GM12892 (cell line): ENCODE measurements around the gene KCNJ5.

Source experiments
- POLR2A ChIP-seq: IDR thresholded peaks from 2 replicates; pipeline ENCODE4 v1.6.1; 2011; ENCODE audit warnings: low read depth, low read length, control low read depth
- POLR2AphosphoS5 ChIP-seq: IDR thresholded peaks from 2 replicates; pipeline ENCODE4 v1.6.1; 2011; ENCODE audit warnings: low read depth, low read length, control low read depth
- TAF1 ChIP-seq: IDR thresholded peaks from 2 replicates; pipeline ENCODE4 v1.6.1; 2011; ENCODE audit warnings: low read depth, mild to moderate bottlenecking, control low read depth, low read length, borderline replicate concordance

DNA sequence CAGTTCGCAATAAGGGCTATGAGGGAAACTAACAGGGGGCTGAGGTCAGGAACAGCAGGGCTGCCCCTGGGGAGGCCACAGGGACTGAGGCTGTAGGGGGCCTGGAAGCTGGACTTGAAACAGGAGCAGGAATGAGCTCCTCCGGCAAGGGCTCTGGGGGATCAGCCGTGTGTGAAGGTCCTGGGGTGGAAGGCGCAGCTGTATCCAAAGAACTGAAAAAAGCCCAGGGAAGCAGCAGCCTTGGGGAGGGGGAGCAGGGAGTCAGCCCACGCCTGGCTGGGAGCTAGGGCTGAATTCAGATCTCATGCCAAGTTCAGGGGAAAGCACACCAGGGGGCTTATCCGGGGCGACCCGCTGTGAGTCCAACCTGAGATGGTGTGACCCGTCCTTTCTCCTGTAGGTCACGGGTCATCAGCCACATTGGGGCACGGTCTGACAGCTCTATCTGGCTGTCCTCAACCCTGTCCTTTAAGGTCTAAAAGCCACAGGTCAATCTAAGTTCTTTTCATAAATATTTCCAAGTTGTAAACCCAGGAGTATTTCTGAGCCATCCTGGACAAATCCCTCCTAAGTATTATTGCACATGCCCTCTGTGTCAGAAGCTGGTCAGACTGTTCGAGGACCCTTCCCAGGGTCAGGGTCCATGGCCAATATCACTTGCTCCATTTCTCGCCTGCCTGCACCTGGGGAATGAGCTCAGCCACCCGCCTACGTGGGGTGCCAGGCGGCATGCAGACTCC, 33.5 kb downstream of the KCNJ5 start:
- TF ChIP-seq POLR2A (no peak), POLR2AphosphoS5 (no peak), TAF1 (no peak)
